ENCODE measurements around the gene FASTKD1.
"Not testable (repeated sequence)": the region's sequence is repeated elsewhere in the genome, so short reads cannot be mapped to it uniquely, and the experiment has no call there.

DNA sequence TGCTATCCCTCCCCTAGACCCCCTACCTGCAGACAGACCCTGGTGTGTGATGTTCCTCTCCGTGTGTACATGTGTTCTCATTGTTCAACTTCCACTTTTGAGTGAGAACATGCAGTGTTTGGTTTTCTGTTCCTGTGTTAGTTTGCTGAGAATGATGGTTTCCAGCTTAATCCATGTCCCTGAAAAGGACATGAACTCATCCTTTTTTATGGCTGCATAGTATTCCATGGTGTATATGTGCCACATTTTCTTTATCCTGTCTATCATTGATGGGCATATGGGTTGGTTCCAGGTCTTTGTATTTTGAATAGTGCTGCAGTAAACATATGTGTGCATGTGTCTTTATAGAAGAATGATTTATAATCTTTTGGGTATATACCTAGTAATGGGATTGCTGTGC lies 42.3 kb upstream of the FASTKD1 start:
- TF ChIP-seq, protein P1, sequence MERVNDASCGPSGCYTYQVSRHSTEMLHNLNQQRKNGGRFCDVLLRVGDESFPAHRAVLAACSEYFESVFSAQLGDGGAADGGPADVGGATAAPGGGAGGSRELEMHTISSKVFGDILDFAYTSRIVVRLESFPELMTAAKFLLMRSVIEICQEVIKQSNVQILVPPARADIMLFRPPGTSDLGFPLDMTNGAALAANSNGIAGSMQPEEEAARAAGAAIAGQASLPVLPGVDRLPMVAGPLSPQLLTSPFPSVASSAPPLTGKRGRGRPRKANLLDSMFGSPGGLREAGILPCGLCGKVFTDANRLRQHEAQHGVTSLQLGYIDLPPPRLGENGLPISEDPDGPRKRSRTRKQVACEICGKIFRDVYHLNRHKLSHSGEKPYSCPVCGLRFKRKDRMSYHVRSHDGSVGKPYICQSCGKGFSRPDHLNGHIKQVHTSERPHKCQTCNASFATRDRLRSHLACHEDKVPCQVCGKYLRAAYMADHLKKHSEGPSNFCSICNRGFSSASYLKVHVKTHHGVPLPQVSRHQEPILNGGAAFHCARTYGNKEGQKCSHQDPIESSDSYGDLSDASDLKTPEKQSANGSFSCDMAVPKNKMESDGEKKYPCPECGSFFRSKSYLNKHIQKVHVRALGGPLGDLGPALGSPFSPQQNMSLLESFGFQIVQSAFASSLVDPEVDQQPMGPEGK (CRISPR knock-in tag; IDR thresholded peaks at IDR 0.05; ENCODE audit: borderline replicate concordance) = not testable (repeated sequence)
- TF ChIP-seq ZFP3 (CRISPR knock-in tag; IDR thresholded peaks at IDR 0.05) = not testable (repeated sequence)
